ENCODE measurements around the gene COPZ1. TPM values are rescaled to one million over a fixed set of nuclear protein-coding genes. Genes with fewer than 3 reads are reported as not detected.

The COPZ1 gene
- total RNA-seq, 4 donors from 2014 or later: 91.8 to 145 (median 107) TPM

GRCh38 chr12:54377797-54378515 is 53.0 kb downstream of the COPZ1 start:
- Histone ChIP-seq H3K36me3 (no peaks in the 10 kb centered on the region), H3K27me3 (no peaks in the 10 kb centered on the region), H3K27ac (peak overlapping the region; percentile 66 to 80 (median 78)), H3K4me3 (peak overlapping the region in 3 of 4 donors; percentile 44 to 56 (median 46)), H3K9me3 (no peaks in the 10 kb centered on the region), H3K4me1 (peaks cover 29 to 44% of the 10 kb centered on the region in 2 donors)
- intact Hi-C loops (cut with DNase I; ENCODE audit: low total_unique reads): loop anchor here (10.0 kb wide), 1 partner anchor 653 kb away; the partner anchor contains the start of gene CALCOCO1
- in situ Hi-C loops (cut with MboI; ENCODE audit: low sequenced_read_pairs in 4 of 4): no loop called here
- DNase-seq (no peak), ATAC-seq (no peak)
- TF ChIP-seq POLR2A (IDR thresholded peaks at IDR 0.05): no peak
- TF ChIP-seq, protein P1, sequence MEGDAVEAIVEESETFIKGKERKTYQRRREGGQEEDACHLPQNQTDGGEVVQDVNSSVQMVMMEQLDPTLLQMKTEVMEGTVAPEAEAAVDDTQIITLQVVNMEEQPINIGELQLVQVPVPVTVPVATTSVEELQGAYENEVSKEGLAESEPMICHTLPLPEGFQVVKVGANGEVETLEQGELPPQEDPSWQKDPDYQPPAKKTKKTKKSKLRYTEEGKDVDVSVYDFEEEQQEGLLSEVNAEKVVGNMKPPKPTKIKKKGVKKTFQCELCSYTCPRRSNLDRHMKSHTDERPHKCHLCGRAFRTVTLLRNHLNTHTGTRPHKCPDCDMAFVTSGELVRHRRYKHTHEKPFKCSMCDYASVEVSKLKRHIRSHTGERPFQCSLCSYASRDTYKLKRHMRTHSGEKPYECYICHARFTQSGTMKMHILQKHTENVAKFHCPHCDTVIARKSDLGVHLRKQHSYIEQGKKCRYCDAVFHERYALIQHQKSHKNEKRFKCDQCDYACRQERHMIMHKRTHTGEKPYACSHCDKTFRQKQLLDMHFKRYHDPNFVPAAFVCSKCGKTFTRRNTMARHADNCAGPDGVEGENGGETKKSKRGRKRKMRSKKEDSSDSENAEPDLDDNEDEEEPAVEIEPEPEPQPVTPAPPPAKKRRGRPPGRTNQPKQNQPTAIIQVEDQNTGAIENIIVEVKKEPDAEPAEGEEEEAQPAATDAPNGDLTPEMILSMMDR (IDR thresholded peaks at IDR 0.05 in 4 of 5, conservative IDR thresholded peaks at IDR 0.05 in 1 of 5): no peak

DNA sequence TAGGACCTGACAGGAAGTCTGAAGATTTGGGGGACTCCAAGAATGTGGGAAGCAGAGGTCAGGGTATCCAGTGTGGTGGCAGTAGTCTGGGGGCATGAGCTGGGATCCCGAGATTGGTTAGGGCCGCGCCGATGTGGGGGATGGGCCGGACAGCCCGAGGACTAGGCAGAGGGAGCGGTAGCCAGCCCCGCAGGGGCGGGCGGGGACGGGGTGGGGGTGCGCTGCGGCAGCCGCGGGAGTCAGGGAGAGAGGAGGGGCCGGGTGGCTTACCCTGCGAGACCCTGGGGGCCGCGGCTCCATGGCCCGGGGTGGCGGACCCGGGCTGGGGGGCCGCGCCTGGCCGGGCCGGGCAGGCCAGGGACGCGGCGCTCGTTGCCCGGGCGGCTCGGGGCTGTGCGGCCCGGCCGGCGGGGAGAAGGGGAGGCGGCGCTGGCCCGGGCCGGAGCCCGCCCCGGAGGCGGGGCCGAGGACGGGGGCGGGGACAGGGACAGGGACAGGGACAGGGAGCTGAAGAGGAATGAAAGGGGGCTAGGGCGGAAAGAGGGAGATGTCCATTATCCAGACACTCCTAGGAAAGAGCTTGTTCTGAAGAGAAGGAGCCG is 54.0 kb downstream of the COPZ1 start:
- H3K36me3 ChIP-seq: no peaks in the 10 kb centered on the region
- TF ChIP-seq, protein P1 (IDR thresholded peaks at IDR 0.05 in 4 of 5, conservative IDR thresholded peaks at IDR 0.05 in 1 of 5): no peak
- TF ChIP-seq POLR2A (IDR thresholded peaks at IDR 0.05): peak in 1 of 2 donors; percentile 29
- H3K4me1 ChIP-seq: peaks cover 29 to 51% of the 10 kb centered on the region in 2 donors
- no peaks in the 10 kb centered on the region for H3K9me3 ChIP-seq
- peak overlapping the region; percentile 44 to 78 (median 51) for H3K4me3 ChIP-seq
- peak in 1 of 2 donors; percentile 66 for DNase-seq
- peak overlapping the region; percentile 72 to 80 (median 78) for H3K27ac ChIP-seq
- in situ Hi-C loops (cut with MboI; ENCODE audit: low sequenced_read_pairs in 4 of 4): no loop called here
- intact Hi-C loops (cut with DNase I; ENCODE audit: low total_unique reads): loop anchor here (1.0 to 10.0 kb wide), 2 partner anchors 9 to 654 kb away; partner anchors contain the start of gene CALCOCO1
- ATAC-seq: peak; percentile 71 to 84
- no peaks in the 10 kb centered on the region for H3K27me3 ChIP-seq

DNA sequence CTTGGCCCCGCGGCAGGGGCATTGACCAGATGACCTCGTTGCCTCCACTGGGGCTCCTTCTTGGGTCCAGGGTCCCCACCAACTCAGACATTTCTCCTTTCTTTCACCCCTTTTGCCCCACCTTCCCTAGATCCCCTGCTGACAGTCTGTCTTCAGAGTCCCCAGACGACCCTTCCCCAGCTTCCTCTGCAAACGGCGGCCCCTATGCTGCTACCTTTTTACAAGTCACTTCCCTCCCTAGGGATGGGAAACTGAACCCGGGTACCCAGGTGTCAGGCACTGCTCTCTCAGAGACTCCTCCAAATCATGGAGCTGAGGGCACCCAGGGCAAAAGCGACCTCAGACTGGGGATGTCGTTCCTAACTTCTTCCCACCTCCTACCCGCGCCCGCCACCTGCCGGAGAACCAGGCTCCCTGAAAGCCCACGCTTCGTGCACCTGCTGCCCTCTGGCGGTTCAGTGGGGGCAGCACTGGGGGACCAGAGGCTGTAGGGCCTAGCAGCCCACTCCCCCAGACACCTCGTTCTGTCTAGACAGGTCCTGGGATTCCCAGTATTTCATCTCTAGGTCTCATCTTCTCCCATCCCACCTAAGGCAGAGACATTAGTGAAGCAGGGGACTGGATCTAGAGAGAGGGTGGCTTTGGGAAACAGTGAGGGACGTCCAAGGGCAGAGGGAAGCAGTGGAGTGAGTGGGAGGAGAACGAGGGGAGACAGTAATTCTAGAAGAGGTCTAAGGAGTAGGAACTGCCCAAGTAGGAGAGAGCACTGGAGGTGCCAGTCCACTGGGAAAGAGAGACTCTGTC is 54.7 kb downstream of the COPZ1 start:
- intact Hi-C loops (cut with DNase I; ENCODE audit: low total_unique reads) (loop anchor here (1.0 to 10.0 kb wide), 2 partner anchors 9 to 655 kb away; partner anchors contain the start of gene CALCOCO1), in situ Hi-C loops (cut with MboI; ENCODE audit: low sequenced_read_pairs in 4 of 4) (no loop called here)
- ATAC-seq (peak; percentile 81 to 91), DNase-seq (peak; percentile 86 to 90)
- TF ChIP-seq POLR2A (IDR thresholded peaks at IDR 0.05): no peak
- TF ChIP-seq, protein P1 (IDR thresholded peaks at IDR 0.05 in 4 of 5, conservative IDR thresholded peaks at IDR 0.05 in 1 of 5): peak; percentile 98 to 100 (median 100)
- Histone ChIP-seq H3K4me1 (peaks cover 30 to 54% of the 10 kb centered on the region in 2 donors), H3K27me3 (no peaks in the 10 kb centered on the region), H3K27ac (peak overlapping the region; percentile 72 to 80 (median 78)), H3K4me3 (peak overlapping the region; percentile 44 to 78 (median 51)), H3K9me3 (no peaks in the 10 kb centered on the region), H3K36me3 (no peaks in the 10 kb centered on the region)

DNA sequence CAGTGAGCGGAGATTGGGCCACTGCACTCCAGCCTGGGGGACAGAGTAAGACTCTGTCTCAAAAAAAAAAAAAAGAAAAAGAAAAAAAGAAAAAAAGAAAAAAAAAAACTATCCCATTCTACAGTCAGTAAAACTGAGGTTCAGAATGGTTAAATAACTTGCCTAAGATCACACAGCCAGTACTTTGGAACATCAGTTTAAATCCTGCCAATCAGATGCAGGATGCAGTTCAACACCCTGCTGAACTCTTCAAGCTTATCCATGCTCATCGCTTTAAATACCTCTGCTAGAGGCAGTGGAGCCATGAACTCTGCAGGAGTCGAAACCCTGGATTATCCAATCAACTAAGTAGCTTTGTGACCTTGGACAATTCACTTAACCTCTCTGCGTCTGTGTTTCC is 56.2 kb downstream of the COPZ1 start:
- no peak for DNase-seq
- Histone ChIP-seq H3K27ac (peak overlapping the region in 3 of 4 donors; percentile 3 to 78 (median 72)), H3K9me3 (no peaks in the 10 kb centered on the region), H3K4me1 (peaks cover 39 to 58% of the 10 kb centered on the region in 2 donors), H3K27me3 (no peaks in the 10 kb centered on the region), H3K36me3 (no peaks in the 10 kb centered on the region), H3K4me3 (no peak overlapping the region)
- TF ChIP-seq POLR2A (IDR thresholded peaks at IDR 0.05): no peak
- TF ChIP-seq, protein P1 (IDR thresholded peaks at IDR 0.05 in 4 of 5, conservative IDR thresholded peaks at IDR 0.05 in 1 of 5): no peak
- intact Hi-C loops (cut with DNase I; ENCODE audit: low total_unique reads): no loop called here
- in situ Hi-C loops (cut with MboI; ENCODE audit: low sequenced_read_pairs in 4 of 4): no loop called here
- no peak for ATAC-seq

All from gastrocnemius medialis (tissue), 4 donors.